HG02610 (cell line): ENCODE data around the gene NBPF3.
"Not testable (repeated sequence)": the region's sequence is repeated elsewhere in the genome, so short reads cannot be mapped to it uniquely, and the experiment has no call there.

Experiments
- ATAC-seq: cut with Tn5 transposase; IDR thresholded peaks from one replicate; pipeline ENCODE4 v1.9.1; 2021; ENCODE audit warnings: mild to moderate bottlenecking, moderate library complexity; ENCODE audit not compliant: unreplicated experiment

The NBPF3 gene

GRCh38 chr1:21436488-21437340 is 3.2 kb upstream of the NBPF3 start:
- ATAC-seq = no peak

GRCh38 chr1:21437341-21437640 is 2.6 kb upstream of the NBPF3 start:
- no peak for ATAC-seq

DNA sequence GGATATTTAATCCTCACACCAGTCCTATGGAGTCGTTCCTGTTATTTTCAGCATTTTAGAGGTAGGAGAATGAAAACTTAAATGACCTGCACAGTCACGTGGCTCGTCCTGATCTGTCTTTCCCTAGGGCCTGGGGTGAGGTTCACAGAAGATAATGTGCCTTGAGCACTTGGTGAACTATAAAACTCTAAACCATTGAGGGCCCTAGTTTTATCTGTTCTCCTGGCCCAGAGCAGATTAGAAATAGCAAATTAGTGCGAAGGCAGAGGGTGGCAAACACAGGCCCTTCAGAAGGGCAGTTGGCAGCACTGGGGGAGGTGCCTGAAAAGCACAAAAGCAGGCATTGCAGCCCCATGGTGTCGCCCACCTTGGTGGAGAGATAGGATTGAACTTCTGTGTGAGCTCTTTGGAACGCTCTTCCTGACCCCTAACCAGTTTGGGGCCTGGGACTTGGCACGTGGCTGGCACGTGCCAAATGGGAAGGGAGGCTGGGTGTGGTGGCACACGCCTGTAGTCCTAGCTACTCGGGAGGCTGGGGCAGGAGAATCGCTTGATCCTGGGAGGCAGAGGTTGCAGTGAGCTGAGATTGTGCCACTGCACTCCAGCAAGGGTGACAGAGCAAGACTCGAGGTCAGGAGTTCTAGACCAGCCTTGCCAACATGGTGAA is 1.2 kb upstream of the NBPF3 start:
- not testable (repeated sequence) for ATAC-seq

- ATAC-seq = no peak
Measured at GRCh38 chr1:21439345-21439720, 604 bp upstream of the NBPF3 start.

DNA sequence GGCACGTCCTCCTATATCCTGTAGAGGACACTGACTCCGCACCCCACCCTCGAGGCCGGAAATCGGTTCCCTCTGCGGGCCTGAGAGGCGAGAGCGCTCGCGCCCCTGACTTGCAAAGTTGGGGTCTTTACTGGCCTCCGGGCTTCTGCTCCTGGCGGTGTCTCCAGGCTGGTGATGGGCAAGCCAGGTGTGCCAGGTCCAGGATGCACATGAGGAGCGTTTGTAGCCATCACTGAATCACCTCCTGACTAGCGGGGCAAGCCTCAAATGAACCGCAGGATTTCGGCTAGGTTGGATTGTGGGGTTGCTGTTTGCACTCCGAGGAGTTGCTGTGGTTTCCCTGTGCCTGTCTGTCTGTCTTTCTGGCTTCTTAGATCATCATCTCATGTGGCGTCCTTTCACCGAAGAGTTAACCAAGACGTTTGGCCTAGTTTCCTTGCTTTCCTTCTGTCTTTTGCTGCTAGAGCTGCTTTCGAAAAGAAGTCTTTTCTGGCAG is 741 bp downstream of the NBPF3 start:
- not testable (repeated sequence) for ATAC-seq

DNA sequence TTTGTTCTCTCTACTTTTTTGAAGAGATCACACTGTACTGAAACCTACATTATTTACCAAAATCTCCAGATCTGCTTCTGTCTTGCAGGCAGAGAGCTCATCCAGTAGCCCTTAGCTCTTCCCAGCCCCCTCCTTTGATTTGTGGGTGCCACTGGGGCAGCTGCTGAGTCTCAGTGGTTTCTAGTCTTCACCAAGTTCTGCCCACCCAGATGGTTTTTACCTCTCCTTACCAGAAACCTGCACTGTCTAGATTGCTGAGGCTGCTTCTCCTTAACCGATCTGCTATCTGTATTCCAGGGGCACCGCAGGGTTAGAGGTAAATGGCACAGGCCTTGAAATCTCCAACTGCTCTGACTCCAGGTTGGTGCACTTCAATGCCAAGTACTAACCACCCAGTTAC is 6.7 kb downstream of the NBPF3 start:
- ATAC-seq = not testable (repeated sequence)

DNA sequence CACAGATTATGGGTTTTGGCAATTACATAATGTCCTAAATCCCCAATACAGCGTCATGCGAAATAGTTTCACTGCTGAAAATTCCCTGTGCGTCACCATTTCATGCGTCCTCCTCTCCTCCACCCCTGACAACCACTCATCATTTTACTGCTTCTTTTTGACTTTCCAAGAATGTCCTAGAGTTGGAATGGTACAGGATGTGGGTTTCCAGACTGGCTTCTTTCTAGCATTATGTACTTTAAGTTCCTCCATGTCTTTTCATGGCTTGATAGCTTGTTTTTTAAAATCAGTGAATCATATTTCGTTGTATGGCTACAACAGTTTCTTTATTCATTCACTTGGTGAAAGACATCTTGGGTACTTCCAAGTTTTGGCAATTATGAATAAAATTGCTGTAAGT is 7.4 kb downstream of the NBPF3 start:
- ATAC-seq = no peak

DNA sequence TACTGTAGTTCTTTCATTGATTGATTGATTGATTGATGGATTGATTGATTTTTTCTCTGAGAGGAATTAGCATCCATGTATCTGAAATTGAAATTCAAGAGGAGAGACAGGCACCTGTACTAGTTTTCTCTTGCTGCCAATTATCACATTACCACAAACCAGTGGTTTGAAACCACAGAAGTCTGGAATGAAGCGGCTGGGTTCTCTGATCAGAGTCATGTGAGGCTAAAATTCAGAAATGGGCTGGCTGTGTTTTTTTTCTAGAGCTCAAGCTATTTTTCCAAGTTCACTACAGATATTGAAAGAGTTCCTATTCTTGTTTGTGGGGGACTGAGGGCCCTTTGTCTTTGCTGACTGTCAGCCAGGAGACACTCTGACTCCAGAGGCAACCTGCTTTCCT is 10.0 kb downstream of the NBPF3 start:
- ATAC-seq = no peak

GRCh38 chr1:21451212-21451611 is 11.3 kb downstream of the NBPF3 start:
- ATAC-seq = no peak

DNA sequence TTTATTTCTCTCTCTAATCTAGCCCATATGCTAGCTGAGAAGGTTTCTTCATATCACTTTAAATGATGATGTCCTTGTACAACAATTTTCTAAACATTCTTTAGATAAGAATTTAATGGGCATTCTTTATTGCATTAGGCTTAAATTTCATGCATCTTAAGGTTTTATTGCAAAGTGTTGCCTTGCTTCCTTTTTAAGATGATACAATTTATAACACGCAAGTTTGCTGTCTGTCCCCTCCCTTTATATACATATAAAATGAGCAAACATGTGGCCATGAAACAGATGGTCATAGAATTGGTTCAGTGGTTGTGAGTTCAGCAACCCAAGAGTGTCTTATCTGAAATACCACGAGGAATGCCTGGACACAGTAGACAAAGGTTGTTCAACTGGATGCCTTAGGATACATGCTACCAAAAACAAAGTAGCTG is 12.1 kb downstream of the NBPF3 start:
- no peak for ATAC-seq

GRCh38 chr1:21453964-21454614 is 14.2 kb downstream of the NBPF3 start:
- ATAC-seq = not testable (repeated sequence)

- ATAC-seq = not testable (repeated sequence)
Measured at GRCh38 chr1:21454904-21455303, 15.0 kb downstream of the NBPF3 start.

GRCh38 chr1:21457654-21458053 is 17.7 kb downstream of the NBPF3 start:
- ATAC-seq = no peak

GRCh38 chr1:21465127-21465526 is 25.2 kb downstream of the NBPF3 start:
- ATAC-seq = not testable (repeated sequence)

DNA sequence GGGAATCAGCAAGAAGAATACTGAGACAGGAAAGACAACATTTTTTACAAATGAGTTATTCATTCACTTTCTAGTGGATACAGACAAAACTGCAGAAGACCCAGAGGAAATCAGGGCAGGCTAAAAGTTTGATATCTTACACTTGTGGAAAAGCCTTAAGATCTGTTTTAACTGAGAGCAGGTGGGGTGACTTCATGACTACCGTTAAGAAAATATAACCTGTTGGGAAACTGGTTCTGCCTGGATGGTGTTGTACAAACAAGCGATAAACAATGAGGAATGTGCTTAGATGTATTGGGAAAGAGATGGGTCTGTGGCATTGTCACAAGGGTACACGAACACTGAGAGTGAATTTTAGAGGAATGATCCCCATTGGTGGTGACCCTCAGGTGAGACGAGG is 28.0 kb downstream of the NBPF3 start:
- ATAC-seq = not testable (repeated sequence)

- ATAC-seq = no peak
Measured at GRCh38 chr1:21468599-21468998, 28.7 kb downstream of the NBPF3 start.

DNA sequence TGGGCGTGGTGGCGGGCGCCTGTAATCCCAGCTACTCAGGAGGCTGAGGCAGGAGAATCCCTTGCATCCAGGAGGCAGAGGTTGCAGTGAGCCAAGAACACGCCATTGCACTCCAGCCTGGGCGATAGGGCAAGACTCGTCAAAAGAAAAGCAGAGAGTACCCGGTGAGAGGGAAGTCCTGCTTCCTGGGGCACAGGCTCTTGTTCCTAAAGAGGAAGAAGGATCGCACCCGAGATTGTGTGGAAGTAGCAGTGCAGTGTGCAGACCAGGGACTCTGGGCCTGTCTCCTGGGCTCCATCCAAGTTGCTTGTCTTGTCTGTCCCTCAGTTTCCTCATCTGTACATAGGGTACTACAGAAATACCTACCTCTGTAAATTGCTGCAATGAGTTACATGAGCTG is 29.6 kb downstream of the NBPF3 start:
- no peak for ATAC-seq

DNA sequence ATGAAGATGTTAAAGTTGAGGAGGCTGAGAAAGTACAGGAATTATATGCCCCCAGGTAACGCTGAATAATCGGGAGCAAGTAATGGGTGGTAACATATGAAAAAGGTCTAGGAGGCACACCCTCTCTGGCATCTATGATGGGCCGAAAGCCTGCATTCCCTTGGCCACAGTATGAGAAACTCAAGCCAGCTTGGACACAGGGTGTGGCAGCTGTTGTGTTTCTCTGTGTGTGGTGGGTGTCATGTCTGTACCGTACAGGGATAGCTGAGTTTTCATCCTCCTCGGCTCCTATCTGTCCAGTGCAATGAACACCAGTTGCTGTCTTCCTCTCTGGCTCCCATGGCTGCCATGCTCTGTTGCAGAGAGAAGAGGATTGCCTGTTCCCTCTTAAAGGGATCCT is 32.9 kb downstream of the NBPF3 start:
- ATAC-seq = no peak

DNA sequence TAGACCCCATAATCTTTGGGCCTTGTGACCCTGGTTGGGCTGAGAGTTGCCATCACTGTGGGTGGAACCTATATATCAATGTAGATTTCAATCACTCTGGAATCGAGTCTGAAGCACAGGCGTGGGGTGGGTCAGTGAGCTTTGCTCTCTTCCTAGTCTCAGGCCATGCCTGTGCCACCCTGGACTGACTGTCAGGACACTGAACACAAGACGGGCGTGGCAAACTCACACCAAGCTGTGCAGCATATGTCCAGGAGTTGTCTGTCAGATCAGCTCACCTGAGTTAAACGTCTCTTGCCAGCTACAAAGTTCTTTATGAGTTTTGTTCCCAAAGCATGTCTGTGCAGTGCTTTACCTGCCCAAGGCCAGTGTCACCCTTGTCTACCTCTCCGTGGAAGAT is 38.4 kb downstream of the NBPF3 start:
- no peak for ATAC-seq

GRCh38 chr1:21483881-21484280 is 43.9 kb downstream of the NBPF3 start:
- not testable (repeated sequence) for ATAC-seq

GRCh38 chr1:21489146-21489545 is 49.2 kb downstream of the NBPF3 start:
- no peak for ATAC-seq
